ENCODE measurements around the gene GARNL3. TPM values are rescaled to one million over a fixed set of nuclear protein-coding genes. Genes with fewer than 3 reads are reported as not detected.

Gene GARNL3
- polyA plus RNA-seq, 1 experiment = 2.2 TPM

DNA sequence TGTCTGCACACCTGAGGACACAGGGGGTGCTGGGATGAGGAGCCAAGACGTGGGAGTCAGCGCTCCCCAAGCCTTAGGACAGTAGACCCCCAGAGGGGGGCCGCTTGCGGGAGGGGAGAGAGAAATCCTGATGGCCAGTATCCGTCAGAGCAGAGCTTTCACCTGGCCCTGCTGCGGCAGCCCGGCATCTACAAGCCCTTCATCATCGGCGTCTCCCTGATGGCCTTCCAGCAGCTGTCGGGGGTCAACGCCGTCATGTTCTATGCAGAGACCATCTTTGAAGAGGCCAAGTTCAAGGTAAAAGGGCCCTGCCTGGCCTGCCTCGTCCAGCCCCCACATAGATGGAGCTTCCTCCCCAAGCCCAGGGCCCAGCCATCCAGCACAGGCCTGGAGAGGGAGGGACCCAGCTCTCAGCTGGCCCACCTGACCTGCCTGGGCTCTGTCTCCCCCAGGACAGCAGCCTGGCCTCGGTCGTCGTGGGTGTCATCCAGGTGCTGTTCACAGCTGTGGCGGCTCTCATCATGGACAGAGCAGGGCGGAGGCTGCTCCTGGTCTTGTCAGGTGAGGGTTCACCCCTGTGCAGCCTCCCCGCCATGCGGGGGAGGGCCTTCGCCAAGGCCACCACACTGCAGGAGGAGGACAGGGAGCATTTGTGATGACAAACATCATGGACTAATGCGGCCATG lies 139.1 kb downstream of the GARNL3 start:
- Histone ChIP-seq H3K27me3 (ENCODE audit: control insufficient read depth, insufficient read depth, low read length) (no peaks in the 10 kb centered on the region), H3K4me3 (ENCODE audit: low read depth, low read length) (no peak overlapping the region), H3K36me3 (ENCODE audit: control insufficient read depth, insufficient read depth, low read length) (peaks cover 10% of the 10 kb centered on the region)
- CTCF ChIA-PET = interaction anchor here (1.0 kb wide), 1 partner anchor 11 kb away, joined by 5 read pairs; no protein-coding TSS in a partner anchor
- no peak for DNase-seq (ENCODE audit: low read depth)
- TF ChIP-seq, protein P1, sequence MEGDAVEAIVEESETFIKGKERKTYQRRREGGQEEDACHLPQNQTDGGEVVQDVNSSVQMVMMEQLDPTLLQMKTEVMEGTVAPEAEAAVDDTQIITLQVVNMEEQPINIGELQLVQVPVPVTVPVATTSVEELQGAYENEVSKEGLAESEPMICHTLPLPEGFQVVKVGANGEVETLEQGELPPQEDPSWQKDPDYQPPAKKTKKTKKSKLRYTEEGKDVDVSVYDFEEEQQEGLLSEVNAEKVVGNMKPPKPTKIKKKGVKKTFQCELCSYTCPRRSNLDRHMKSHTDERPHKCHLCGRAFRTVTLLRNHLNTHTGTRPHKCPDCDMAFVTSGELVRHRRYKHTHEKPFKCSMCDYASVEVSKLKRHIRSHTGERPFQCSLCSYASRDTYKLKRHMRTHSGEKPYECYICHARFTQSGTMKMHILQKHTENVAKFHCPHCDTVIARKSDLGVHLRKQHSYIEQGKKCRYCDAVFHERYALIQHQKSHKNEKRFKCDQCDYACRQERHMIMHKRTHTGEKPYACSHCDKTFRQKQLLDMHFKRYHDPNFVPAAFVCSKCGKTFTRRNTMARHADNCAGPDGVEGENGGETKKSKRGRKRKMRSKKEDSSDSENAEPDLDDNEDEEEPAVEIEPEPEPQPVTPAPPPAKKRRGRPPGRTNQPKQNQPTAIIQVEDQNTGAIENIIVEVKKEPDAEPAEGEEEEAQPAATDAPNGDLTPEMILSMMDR (IDR thresholded peaks at IDR 0.05; ENCODE audit: insufficient read depth, low read depth, low read length) = no peak
- POLR2A ChIA-PET = no interaction called here

DNA sequence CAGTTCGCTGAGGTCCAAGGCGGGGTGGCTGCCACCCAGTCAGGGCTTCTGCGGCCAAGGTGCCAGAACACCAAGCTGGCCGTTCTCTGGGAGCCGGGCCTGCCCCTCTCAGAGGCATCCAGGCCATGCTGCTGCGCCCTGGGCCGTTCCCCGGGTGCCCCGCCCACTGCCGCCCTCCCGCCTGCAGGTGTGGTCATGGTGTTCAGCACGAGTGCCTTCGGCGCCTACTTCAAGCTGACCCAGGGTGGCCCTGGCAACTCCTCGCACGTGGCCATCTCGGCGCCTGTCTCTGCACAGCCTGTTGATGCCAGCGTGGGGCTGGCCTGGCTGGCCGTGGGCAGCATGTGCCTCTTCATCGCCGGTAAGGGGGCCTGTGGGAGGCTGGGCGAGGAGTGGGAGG lies 140.1 kb downstream of the GARNL3 start:
- ChIA-PET POLR2A (no interaction called here), CTCF (no interaction called here)
- H3K4me3 ChIP-seq (ENCODE audit: low read depth, low read length) = no peak overlapping the region
- no peaks in the 10 kb centered on the region for H3K27me3 ChIP-seq (ENCODE audit: control insufficient read depth, insufficient read depth, low read length)
- DNase-seq (ENCODE audit: low read depth) = no peak
- H3K36me3 ChIP-seq (ENCODE audit: control insufficient read depth, insufficient read depth, low read length) = peaks cover 10% of the 10 kb centered on the region
- TF ChIP-seq, protein P1 (IDR thresholded peaks at IDR 0.05; ENCODE audit: insufficient read depth, low read depth, low read length) = no peak

DNA sequence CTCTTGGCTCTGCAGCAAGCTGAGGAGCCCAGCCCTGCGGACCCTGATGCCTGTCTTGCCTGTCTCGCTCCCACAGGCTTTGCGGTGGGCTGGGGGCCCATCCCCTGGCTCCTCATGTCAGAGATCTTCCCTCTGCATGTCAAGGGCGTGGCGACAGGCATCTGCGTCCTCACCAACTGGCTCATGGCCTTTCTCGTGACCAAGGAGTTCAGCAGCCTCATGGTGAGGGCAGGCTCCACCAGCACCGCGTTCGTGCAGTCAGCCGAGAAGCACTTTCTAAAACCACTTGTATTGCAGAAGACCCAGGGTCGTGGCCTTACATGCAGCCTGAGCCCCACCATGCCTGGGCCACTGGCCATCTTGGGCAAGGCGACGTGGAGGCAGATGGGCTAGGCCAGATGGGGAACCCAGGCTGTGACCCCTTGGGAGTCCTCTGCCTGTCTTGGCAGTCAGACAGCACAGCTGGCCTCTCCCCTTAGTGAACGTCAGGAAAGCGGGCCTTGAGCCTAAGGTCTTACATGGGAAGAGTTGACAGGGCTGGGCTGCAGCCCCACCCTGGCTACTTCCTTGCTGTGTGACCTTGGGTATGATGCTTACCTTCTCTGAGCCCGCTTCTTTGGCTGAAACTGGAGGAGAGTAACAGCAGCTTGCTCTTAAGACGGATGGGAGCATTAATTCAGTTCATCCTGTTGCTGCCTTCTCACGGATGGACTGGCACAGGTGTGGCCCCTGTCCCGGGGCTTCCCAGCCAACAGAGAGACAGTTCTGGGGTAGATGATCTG lies 141.0 kb downstream of the GARNL3 start:
- no peaks in the 10 kb centered on the region for H3K27me3 ChIP-seq (ENCODE audit: control insufficient read depth, insufficient read depth, low read length)
- TF ChIP-seq, protein P1 (IDR thresholded peaks at IDR 0.05; ENCODE audit: insufficient read depth, low read depth, low read length) = no peak
- DNase-seq (ENCODE audit: low read depth) = no peak
- CTCF ChIA-PET = no interaction called here
- peaks cover 9% of the 10 kb centered on the region for H3K36me3 ChIP-seq (ENCODE audit: control insufficient read depth, insufficient read depth, low read length)
- POLR2A ChIA-PET = no interaction called here
- no peak overlapping the region for H3K4me3 ChIP-seq (ENCODE audit: low read depth, low read length)

DNA sequence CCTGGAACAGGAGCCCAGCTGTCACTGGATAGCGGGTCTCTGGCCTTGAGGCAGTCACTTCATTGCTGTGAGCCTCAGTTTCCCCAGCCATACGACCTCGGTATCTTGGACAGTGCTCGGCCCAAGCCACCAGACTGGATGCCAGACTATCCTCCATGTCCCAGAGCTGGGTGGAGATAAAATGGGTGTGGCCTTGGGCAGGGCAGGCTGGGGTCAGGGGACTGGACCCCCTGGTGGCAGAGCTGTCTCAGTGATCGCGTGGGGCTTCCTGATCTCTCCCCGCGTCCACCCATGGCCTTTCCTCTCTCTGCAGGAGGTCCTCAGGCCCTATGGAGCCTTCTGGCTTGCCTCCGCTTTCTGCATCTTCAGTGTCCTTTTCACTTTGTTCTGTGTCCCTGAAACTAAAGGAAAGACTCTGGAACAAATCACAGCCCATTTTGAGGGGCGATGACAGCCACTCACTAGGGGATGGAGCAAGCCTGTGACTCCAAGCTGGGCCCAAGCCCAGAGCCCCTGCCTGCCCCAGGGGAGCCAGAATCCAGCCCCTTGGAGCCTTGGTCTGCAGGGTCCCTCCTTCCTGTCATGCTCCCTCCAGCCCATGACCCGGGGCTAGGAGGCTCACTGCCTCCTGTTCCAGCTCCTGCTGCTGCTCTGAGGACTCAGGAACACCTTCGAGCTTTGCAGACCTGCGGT lies 142.4 kb downstream of the GARNL3 start:
- POLR2A ChIA-PET = no interaction called here
- H3K36me3 ChIP-seq (ENCODE audit: control insufficient read depth, insufficient read depth, low read length) = peaks cover 9% of the 10 kb centered on the region
- H3K4me3 ChIP-seq (ENCODE audit: low read depth, low read length) = no peak overlapping the region
- CTCF ChIA-PET = interaction anchor here (1.0 to 1.1 kb wide), 2 partner anchors 10 to 208 kb away, joined by 3 read pairs; partner anchors contain the start of gene SLC2A8
- H3K27me3 ChIP-seq (ENCODE audit: control insufficient read depth, insufficient read depth, low read length) = no peaks in the 10 kb centered on the region
- TF ChIP-seq, protein P1 (IDR thresholded peaks at IDR 0.05; ENCODE audit: insufficient read depth, low read depth, low read length) = no peak
- DNase-seq (ENCODE audit: low read depth) = no peak

DNA sequence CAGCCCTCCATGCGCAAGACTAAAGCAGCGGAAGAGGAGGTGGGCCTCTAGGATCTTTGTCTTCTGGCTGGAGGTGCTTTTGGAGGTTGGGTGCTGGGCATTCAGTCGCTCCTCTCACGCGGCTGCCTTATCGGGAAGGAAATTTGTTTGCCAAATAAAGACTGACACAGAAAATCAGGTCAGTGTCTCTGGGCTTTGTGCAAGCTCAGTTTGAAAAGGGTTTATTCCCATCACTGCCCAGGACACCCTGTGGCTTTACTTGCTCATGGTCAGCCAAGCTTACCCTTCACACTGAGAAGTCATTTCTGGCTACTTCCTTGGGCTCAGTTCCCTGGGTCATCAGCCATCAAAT lies 142.9 kb downstream of the GARNL3 start:
- CTCF ChIA-PET = interaction anchor here (0.8 to 1.1 kb wide), 3 partner anchors 10 to 209 kb away, joined by 3 read pairs; partner anchors contain the start of gene SLC2A8
- no peak overlapping the region for H3K4me3 ChIP-seq (ENCODE audit: low read depth, low read length)
- DNase-seq (ENCODE audit: low read depth) = no peak
- H3K36me3 ChIP-seq (ENCODE audit: control insufficient read depth, insufficient read depth, low read length) = peaks cover 9% of the 10 kb centered on the region
- POLR2A ChIA-PET = no interaction called here
- TF ChIP-seq, protein P1 (IDR thresholded peaks at IDR 0.05; ENCODE audit: insufficient read depth, low read depth, low read length) = no peak
- H3K27me3 ChIP-seq (ENCODE audit: control insufficient read depth, insufficient read depth, low read length) = no peaks in the 10 kb centered on the region

Measured in BJ (cell line).